Measurements from ENCODE around the gene RAMP2.
A peak's percentile ranks its signal among the peaks of the same experiment; 100 is the strongest.

The RAMP2 gene

DNA sequence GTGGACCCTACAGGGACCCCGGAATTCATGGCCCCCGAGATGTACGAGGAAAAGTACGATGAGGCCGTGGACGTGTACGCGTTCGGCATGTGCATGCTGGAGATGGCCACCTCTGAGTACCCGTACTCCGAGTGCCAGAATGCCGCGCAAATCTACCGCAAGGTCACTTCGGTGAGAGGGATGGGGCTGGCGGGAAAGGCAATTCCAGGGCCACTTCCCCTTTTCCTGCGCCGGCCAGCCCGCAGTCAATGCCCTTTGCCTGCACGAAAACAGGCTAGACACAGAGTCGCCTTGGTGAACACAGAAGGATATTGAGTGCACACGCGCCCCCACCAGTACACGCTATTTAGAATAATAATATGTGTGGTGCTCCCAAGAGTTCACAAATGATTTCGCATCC, 23.4 kb downstream of the RAMP2 start:
- no peak overlapping the region for H3K4me3 ChIP-seq (ENCODE audit: low read length)
- DNase-seq (ENCODE audit: low read depth, low spot score), result no peak

DNA sequence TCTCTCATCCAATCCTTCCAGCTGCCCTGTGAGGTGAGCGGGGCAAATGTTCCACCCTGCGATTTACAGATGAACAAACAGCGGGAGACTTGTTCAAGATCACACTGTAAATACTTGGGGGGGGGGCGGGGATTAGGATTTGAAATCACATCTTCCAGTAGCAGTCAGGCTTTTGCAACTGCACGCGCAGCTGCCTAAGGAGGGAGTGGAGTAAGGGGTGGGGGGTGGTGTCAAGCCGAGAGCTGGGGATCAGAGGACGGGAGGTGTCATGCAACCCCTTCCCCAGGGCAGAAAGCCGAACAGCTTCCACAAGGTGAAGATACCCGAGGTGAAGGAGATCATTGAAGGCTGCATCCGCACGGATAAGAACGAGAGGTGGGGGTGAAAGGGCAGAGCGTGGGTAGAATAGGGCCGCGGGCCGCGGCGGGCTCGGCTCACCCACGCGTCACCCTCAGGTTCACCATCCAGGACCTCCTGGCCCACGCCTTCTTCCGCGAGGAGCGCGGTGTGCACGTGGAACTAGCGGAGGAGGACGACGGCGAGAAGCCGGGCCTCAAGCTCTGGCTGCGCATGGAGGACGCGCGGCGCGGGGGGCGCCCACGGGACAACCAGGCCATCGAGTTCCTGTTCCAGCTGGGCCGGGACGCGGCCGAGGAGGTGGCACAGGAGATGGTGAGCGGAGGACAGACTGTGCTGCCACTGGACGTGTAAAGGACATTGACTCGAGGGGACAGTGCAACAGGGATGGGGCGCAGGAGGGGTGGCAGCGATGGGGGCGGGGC, 24.0 kb downstream of the RAMP2 start:
- DNase-seq (ENCODE audit: low read depth, low spot score), result no peak
- H3K4me3 ChIP-seq (ENCODE audit: low read length), result no peak overlapping the region

DNA sequence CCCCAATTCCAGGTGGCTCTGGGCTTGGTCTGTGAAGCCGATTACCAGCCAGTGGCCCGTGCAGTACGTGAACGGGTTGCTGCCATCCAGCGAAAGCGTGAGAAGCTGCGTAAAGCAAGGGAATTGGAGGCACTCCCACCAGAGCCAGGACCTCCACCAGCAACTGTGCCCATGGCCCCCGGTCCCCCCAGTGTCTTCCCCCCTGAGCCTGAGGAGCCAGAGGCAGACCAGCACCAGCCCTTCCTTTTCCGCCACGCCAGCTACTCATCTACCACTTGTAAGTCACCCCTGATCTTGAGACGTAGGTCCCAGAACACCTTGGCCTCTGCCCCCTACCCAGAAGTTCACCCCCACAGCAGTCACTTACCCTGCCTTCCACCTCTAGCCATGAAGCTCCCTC, 26.2 kb downstream of the RAMP2 start:
- no peak for DNase-seq (ENCODE audit: low read depth, low spot score)

DNA sequence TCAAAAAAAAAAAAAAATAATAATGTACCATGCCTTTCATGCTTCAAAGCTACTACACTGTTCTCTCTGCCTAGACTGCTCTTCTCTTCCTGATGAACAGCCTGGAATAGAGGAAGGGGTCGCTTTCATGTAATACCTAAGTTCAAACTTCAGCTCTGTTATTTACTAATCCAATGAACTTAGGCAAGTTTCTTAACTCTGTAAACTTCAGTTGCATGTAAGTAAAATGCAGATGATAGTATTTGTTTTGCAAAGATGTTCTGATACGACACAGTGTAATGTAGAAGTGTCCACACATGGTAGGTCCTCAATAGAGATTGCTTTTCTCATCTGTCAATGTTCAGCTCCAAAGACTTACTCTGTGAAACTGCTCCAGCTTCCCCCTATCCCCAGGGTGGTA, 30.9 kb downstream of the RAMP2 start:
- no peak overlapping the region for H3K4me3 ChIP-seq (ENCODE audit: low read length)
- no peak for DNase-seq (ENCODE audit: low read depth, low spot score)

More for the DNA sequence above, 26.2 kb downstream of the RAMP2 start:
- no peak overlapping the region for H3K4me3 ChIP-seq (ENCODE audit: low read length)

DNA sequence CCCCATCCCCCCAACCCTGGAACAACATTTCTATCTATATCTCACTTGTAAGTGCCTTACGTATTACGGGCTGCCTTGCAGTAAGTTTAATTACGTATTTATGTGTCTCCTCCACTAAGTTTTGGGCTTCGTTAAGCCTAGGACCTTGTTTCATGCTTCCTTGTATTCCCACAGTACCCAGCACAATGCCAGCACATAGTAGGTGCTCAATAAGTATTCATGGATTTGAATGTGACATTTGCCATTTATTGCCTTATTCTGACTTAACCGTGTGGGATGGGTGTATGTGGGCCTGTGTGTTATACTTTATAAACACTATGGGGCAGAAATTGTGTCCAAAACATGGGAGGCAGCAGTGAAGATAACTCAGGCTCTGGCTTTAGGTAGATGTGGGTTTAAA, 31.5 kb downstream of the RAMP2 start:
- no peak overlapping the region for H3K4me3 ChIP-seq (ENCODE audit: low read length)
- no peak for DNase-seq (ENCODE audit: low read depth, low spot score)

GRCh38 chr17:42795061-42795460, 34.0 kb downstream of the RAMP2 start:
- no peak overlapping the region for H3K4me3 ChIP-seq (ENCODE audit: low read length)
- no peak for DNase-seq (ENCODE audit: low read depth, low spot score)

DNA sequence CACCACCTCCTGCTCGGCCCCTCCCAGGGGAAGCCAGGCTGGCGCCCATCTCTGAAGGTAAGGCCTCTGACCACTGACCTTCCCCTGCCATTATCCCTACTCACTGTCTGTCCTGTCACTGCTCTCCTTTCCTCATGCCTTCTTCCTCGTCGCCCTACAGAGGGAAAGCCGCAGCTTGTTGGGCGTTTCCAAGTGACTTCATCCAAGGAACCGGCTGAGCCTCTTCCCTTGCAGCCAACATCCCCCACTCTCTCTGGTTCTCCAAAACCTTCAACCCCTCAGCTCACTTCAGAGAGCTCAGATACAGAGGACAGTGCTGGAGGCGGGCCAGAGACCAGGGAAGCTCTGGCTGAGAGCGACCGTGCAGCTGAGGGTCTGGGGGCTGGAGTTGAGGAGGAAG, 34.4 kb downstream of the RAMP2 start:
- no peak for DNase-seq (ENCODE audit: low read depth, low spot score)

DNA sequence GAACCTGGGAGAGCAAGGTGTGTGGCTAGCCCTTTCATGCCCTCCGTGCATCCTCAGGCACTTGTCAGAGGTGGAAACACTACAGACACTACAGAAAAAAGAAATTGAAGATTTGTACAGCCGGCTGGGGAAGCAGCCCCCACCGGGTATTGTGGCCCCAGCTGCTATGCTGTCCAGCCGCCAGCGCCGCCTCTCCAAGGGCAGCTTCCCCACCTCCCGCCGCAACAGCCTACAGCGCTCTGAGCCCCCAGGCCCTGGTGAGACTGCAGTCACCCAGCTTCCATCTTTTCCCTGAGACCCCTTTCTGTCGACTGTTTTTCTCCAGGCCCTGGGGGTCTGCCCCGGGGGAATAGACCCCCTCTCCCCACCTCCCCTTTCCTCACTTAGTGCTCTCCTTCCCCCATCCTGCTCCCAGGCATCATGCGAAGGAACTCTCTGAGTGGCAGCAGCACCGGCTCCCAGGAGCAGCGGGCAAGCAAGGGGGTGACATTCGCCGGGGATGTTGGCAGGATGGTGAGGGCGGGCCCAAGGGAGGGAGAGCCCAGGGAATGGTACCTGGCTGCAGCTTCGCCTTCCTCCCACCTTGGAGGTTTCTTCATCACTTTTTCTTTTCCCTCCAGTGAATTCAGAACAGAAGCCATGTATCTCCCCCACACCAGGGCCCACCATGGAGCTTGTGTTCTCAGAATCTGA, 35.2 kb downstream of the RAMP2 start:
- DNase-seq (ENCODE audit: low read depth, low spot score), result no peak
- no peak overlapping the region for H3K4me3 ChIP-seq (ENCODE audit: low read length)

More for the DNA sequence above, 34.4 kb downstream of the RAMP2 start:
- no peak overlapping the region for H3K4me3 ChIP-seq (ENCODE audit: low read length)

GRCh38 chr17:42797067-42798007, 36.3 kb downstream of the RAMP2 start:
- no peak for DNase-seq (ENCODE audit: low read depth, low spot score)
- peak overlapping the region; percentile 67 for H3K4me3 ChIP-seq (ENCODE audit: low read length)

DNA sequence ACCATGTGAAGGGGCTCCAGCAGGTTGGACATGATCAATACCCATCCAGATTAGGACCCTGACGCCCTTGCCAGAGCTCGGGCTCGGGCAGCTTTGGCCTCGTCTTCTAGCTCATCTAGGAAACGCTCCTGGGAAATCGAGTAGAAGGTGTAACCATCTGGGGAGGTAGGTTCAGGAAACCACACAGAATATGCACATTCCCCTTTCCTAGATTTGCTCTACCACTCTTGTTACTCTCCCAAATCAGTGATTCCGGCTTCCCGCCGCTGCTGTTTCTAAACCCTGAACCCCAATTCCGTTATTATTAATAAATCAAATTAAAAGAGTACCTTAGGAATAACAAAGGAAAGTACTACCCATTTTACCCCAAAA, 37.0 kb downstream of the RAMP2 start:
- DNase-seq (ENCODE audit: low read depth, low spot score), result no peak
- peak overlapping the region; percentile 67 for H3K4me3 ChIP-seq (ENCODE audit: low read length)

GRCh38 chr17:42798383-42799380, 37.7 kb downstream of the RAMP2 start, which contains the start of the genes CNTD1 and COA3:
CNTD1 (plus strand) TSS chr17:42798861; CDS start chr17:42799068, 207 bp downstream.
COA3 (minus strand) TSS chr17:42798704; CDS start chr17:42798681, 23 bp downstream.
- H3K4me3 ChIP-seq (ENCODE audit: low read length), result peak within 1 kb of the TSS; percentile 67
- peak; percentile 49 for DNase-seq (ENCODE audit: low read depth, low spot score)

- no peak for DNase-seq (ENCODE audit: low read depth, low spot score)
- no peak overlapping the region for H3K4me3 ChIP-seq (ENCODE audit: low read length)
These were observed 42.3 kb downstream of the RAMP2 start for GRCh38 chr17:42803074-42803883.

DNA sequence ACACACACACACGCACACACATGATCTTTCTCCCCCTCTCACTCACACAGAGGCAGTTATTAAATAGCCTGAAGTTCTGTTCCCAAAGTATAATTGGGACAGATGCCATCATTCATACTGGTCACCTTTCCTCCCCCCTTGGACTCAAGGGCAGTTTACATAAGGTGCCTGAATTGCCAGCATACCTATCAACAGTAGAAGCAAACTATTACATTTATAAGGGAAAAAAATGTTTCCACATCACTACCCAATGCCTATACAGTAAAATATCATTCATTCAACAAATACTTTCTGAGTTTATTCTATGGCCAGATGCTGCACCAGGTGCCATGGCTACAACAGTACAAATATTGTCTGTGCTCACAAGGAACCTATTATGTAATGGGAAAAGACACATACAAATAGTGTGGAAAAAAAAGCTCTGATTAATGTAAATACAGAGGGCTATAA, 43.9 kb downstream of the RAMP2 start:
- no peak for DNase-seq (ENCODE audit: low read depth, low spot score)
- no peak overlapping the region for H3K4me3 ChIP-seq (ENCODE audit: low read length)

DNA sequence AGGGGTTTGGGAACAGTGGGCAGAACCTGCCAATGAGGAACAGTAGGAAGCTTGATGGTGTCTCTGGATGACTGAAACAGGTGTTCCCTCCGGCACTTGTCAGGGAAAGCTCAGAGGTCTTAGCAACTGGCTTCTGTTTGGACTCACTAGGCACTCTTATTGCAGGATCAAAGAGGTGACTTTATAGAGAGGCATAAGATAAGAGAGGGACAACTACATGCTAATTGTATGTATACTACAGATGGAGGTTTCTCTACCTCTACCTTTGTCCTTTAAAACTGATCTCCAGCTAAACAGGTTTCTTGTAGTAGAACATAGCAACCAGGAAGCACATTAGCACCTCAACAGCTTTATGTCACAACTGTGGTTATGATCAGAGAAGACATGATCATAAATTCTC, 45.2 kb downstream of the RAMP2 start:
- no peak overlapping the region for H3K4me3 ChIP-seq (ENCODE audit: low read length)
- no peak for DNase-seq (ENCODE audit: low read depth, low spot score)

DNA sequence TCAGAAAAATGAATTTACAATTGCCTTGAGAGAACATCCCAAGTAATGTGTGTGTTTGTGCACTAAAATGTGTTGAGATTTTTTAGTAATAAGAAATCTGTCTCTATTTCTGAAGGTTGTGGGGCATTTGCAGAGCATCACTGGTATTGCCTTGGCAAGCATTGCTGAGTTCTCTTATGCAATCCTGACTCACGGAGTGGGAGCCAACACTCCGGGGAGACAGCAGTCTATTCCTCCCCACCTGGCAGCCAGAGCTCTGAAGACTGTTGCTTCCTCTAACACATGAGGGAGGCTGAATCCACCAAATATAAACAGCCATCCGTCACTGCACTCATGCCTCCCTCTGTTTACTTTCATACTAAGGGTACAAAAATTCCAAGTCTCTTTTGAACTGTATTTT, 48.2 kb downstream of the RAMP2 start:
- no peak for DNase-seq (ENCODE audit: low read depth, low spot score)
- H3K4me3 ChIP-seq (ENCODE audit: low read length), result no peak overlapping the region
